MCF 10A (cell line): Measurements from ENCODE around the gene CBR1. TPM values are rescaled to one million over a fixed set of nuclear protein-coding genes. Genes with fewer than 3 reads are reported as not detected.

ENCODE experiments used
- BruUV-seq: library from RNA; stranded (reverse); fragments of 400-500 nt; replicated peaks from 2 replicates; lab custom pipeline; 2021; lab: Mats Ljungman, UMichigan
- CTCF ChIA-PET: fragments of 300-600 bp; sonication (Branson Sonifier 250); formaldehyde crosslinking; extraction: SDS; loops from one replicate; lab custom pipeline; 2021; ENCODE audit warnings: antibody characterized with exemption, inconsistent platforms; lab: Yijun Ruan, JAX
- POLR2A ChIA-PET: fragments of 300-600, 350-650 bp; sonication (Branson Sonifier 250); formaldehyde crosslinking; extraction: SDS; loops from one replicate; lab custom pipeline; 2020; ENCODE audit warnings: antibody characterized with exemption, inconsistent platforms; lab: Yijun Ruan, JAX
- DNase-seq: peaks from one replicate; pipeline ENCODE4 v3.0.0-alpha.2; 2018; ENCODE audit not compliant: unreplicated experiment
- H3K27ac Mint-ChIP-seq: one replicate; pipeline ENCODE4 v1.8.0; 2022; ENCODE audit warnings: mild to moderate bottlenecking, low read depth, mixed read lengths; ENCODE audit not compliant: unreplicated experiment
- H3K27me3 Mint-ChIP-seq: one replicate; pipeline ENCODE4 v1.8.0; 2022; ENCODE audit warnings: mixed read lengths; ENCODE audit not compliant: insufficient read depth, unreplicated experiment
- H3K36me3 Mint-ChIP-seq: one replicate; pipeline ENCODE4 v1.8.0; 2022; ENCODE audit warnings: mild to moderate bottlenecking, moderate library complexity, mixed read lengths; ENCODE audit not compliant: insufficient read depth, unreplicated experiment
- H3K4me1 Mint-ChIP-seq: one replicate; pipeline ENCODE4 v1.8.0; 2022; ENCODE audit warnings: mixed read lengths; ENCODE audit not compliant: insufficient read depth, unreplicated experiment
- H3K4me3 Mint-ChIP-seq: one replicate; pipeline ENCODE4 v1.8.0; 2022; ENCODE audit warnings: mild to moderate bottlenecking, moderate library complexity, mixed read lengths; ENCODE audit not compliant: unreplicated experiment
- H3K9me3 Mint-ChIP-seq: one replicate; pipeline ENCODE4 v1.8.0; 2022; ENCODE audit warnings: mixed read lengths; ENCODE audit not compliant: unreplicated experiment
- CTCF ChIP-seq: fragments of 200-600 bp; IDR thresholded peaks from one replicate; pipeline ENCODE4 v1.8.0; 2022; ENCODE audit warnings: antibody characterized with exemption, mild to moderate bottlenecking; ENCODE audit not compliant: unreplicated experiment
- intact Hi-C: fragments of 100-400 bp; cut with micrococcal nuclease; formaldehyde crosslinking; loops from 2 replicates; pipeline ENCODE4 v1.14.1; 2022
- total RNA-seq: library from RNA; stranded (reverse); gene quantifications from 2 replicates; pipeline ENCODE4 v1.2.3, GENCODE V29; 2022

Gene CBR1
- total RNA-seq, 1 experiment from 2014 or later, result 35.8 TPM

GRCh38 chr21:36087362-36088138 is 17.7 kb downstream of the CBR1 start:
- ChIA-PET CTCF (interaction anchor here (0.8 to 1.0 kb wide), 2 partner anchors 10 to 25 kb away, joined by 4 to 7 read pairs; no protein-coding TSS in a partner anchor), POLR2A (interaction anchor here (1.0 to 2.0 kb wide), 2 partner anchors 12 to 27 kb away, joined by 5 to 15 read pairs; partner anchors contain the start of gene SETD4)
- no peaks in the 10 kb centered on the region for H3K9me3 Mint-ChIP-seq
- no peak overlapping the region for H3K4me3 Mint-ChIP-seq
- no peak for DNase-seq
- TF ChIP-seq CTCF, result no peak
- no peaks in the 10 kb centered on the region for H3K36me3 Mint-ChIP-seq
- no peak overlapping the region for H3K27ac Mint-ChIP-seq
- BruUV-seq, result no TSS peak
- no peaks in the 10 kb centered on the region for H3K4me1 Mint-ChIP-seq
- intact Hi-C loops, result no loop called here
- H3K27me3 Mint-ChIP-seq, result no peaks in the 10 kb centered on the region

GRCh38 chr21:36089946-36090345 is 20.1 kb downstream of the CBR1 start:
- no peaks in the 10 kb centered on the region for H3K4me1 Mint-ChIP-seq
- H3K36me3 Mint-ChIP-seq, result no peaks in the 10 kb centered on the region
- ChIA-PET CTCF (no interaction called here), POLR2A (interaction anchor here (0.6 to 1.7 kb wide), 7 partner anchors 10 to 270 kb away, joined by 3 to 8 read pairs (median 4); partner anchors contain the start of gene CBR1)
- intact Hi-C loops, result no loop called here
- DNase-seq, result no peak
- H3K4me3 Mint-ChIP-seq, result no peak overlapping the region
- BruUV-seq, result no TSS peak
- no peaks in the 10 kb centered on the region for H3K27me3 Mint-ChIP-seq
- peaks cover 10% of the 10 kb centered on the region for H3K9me3 Mint-ChIP-seq
- H3K27ac Mint-ChIP-seq, result no peak overlapping the region
- no peak for TF ChIP-seq CTCF

GRCh38 chr21:36092681-36093080 is 22.9 kb downstream of the CBR1 start:
- ChIA-PET CTCF (interaction anchor here (0.7 to 1.2 kb wide), 2 partner anchors 23 to 77 kb away, joined by 3 read pairs; partner anchors contain the start of gene CBR1), POLR2A (no interaction called here)
- no peak overlapping the region for H3K27ac Mint-ChIP-seq
- BruUV-seq, result no TSS peak
- no peak overlapping the region for H3K4me3 Mint-ChIP-seq
- intact Hi-C loops, result no loop called here
- TF ChIP-seq CTCF, result no peak
- no peaks in the 10 kb centered on the region for H3K27me3 Mint-ChIP-seq
- no peaks in the 10 kb centered on the region for H3K36me3 Mint-ChIP-seq
- DNase-seq, result no peak
- H3K9me3 Mint-ChIP-seq, result peaks cover 10% of the 10 kb centered on the region
- peaks cover 10% of the 10 kb centered on the region for H3K4me1 Mint-ChIP-seq

GRCh38 chr21:36093512-36093911 is 23.7 kb downstream of the CBR1 start:
- no peak for TF ChIP-seq CTCF
- peaks cover 10% of the 10 kb centered on the region for H3K9me3 Mint-ChIP-seq
- no peaks in the 10 kb centered on the region for H3K36me3 Mint-ChIP-seq
- H3K4me1 Mint-ChIP-seq, result peaks cover 12% of the 10 kb centered on the region
- intact Hi-C loops, result no loop called here
- POLR2A ChIA-PET, result no interaction called here
- DNase-seq, result no peak
- CTCF ChIA-PET, result interaction anchor here (0.6 kb wide), 1 partner anchor 13 kb away, joined by 6 read pairs; no protein-coding TSS in a partner anchor
- H3K27me3 Mint-ChIP-seq, result no peaks in the 10 kb centered on the region
- no peak overlapping the region for H3K27ac Mint-ChIP-seq
- no TSS peak for BruUV-seq
- H3K4me3 Mint-ChIP-seq, result no peak overlapping the region
